AG09319 (cell line): ENCODE measurements around the gene BEST4.
"Not testable (repeated sequence)": the region's sequence is repeated elsewhere in the genome, so short reads cannot be mapped to it uniquely, and the experiment has no call there.

ENCODE experiments used
- DNase-seq: peaks from one replicate; pipeline ENCODE4 v3.0.0-alpha.2; 2010; ENCODE audit warnings: low read depth; ENCODE audit errors: extremely low read depth
- TF ChIP-seq, protein P1 (sequence below): IDR thresholded peaks from 2 replicates; pipeline ENCODE4 v1.5.1; 2011; ENCODE audit warnings: low read depth, mild to moderate bottlenecking, inconsistent platforms, low read length, moderate library complexity

Gene BEST4

DNA sequence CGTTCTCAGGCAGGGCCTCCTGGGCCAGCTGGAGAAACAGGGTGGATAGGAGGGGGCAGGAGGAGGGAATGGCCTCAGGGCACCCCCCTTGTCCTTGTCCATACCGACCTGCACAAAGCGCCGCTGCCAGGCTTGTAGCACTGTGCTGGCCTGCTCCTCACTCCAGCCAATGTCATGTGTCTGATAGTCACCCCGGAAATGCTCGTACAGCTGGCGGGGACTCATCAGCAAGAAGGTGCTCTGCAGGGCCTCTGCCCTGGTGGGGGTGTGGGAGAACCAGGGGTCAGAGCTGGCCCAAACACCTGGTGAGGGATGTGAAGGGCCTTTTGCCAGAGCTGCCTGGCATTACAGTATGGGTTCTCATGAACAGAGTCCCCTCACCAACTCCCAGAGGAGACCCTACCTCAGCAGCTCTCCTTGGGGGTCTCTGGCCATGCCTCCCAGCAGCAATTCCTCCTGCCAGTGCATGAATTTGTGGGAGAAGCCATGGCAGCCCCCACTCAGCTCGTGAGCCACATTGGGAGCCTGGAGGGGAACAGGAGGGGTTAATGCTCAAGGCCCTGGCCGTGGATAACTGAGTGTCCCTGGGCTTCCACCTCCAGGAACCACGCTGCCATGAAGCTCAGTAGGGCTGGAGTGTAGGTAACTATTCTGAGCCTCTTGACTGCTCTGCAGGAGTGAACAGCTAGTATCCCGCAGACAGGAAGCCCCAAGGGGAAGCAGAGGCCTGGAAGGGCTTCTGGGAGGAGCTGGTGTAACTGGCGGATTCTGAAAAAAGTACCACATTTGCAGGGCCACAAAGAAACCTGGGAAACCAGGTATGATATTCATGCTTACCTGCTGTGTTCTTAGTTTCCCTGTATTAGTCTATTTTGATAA, 41.8 kb upstream of the BEST4 start:
- DNase-seq: no peak

DNA sequence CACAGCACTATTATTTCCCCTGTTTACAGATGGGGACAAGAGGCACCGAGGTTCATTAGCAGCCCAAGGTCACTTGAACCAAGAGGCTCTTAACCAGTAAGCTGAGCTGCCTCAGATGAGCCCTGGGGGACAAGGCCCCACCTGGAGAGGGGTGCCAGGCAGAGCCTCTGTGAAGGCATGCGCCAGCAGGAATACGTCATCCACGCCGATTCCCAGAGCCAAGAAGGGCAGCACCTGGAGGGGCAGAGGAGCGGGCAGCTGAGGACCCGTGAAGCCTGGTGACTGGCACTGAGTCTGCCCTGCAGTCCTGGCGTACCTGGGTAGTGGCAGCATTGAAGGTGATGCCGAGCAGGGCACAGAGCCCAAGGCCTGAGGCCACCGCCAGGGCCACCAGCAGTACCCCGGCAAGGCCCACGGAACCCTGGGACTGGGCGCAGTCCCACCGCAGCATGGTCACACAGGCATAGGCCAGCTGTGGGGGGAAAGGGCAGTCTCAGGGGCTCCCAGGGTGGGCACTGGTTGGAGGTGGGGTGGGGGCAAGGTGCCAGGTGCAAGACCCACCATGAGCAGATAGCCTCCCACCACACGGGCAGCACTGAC, 41.0 kb upstream of the BEST4 start:
- DNase-seq: no peak
- TF ChIP-seq, protein P1, sequence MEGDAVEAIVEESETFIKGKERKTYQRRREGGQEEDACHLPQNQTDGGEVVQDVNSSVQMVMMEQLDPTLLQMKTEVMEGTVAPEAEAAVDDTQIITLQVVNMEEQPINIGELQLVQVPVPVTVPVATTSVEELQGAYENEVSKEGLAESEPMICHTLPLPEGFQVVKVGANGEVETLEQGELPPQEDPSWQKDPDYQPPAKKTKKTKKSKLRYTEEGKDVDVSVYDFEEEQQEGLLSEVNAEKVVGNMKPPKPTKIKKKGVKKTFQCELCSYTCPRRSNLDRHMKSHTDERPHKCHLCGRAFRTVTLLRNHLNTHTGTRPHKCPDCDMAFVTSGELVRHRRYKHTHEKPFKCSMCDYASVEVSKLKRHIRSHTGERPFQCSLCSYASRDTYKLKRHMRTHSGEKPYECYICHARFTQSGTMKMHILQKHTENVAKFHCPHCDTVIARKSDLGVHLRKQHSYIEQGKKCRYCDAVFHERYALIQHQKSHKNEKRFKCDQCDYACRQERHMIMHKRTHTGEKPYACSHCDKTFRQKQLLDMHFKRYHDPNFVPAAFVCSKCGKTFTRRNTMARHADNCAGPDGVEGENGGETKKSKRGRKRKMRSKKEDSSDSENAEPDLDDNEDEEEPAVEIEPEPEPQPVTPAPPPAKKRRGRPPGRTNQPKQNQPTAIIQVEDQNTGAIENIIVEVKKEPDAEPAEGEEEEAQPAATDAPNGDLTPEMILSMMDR: no peak

More for the DNA sequence above, 41.8 kb upstream of the BEST4 start:
- TF ChIP-seq, protein P1: no peak

DNA sequence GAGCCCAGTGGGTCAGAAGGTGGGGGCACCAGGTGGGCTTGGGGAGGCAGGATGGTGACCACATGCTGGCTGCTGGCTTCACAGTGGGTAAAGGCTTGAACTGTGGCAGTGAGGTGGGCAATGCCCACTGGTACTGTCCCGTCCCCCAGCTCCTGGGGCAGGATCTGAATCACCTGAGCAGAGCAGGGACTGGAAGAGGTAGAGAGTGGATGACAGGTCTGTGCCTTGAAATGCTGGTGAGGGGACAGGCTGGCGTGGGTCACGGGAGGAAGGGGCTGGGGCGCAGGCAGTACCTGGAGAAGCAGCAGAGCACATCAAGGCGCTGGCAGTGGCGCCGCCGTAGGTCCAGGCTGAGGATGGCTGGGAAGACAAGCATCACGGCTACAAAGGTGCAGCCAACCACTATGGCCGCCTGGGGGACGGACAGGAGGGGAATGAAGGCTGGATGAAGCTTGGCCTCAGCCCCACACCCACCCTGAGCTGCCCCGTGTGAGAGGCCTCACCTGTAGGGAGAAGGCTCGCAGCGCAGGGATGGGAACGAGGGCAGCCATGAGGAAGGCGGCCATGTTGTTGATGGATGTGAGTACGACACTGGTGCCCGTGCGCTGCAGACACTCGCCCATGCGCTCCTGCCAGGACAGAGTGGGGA, 40.2 kb upstream of the BEST4 start:
- TF ChIP-seq, protein P1: no peak
- no peak for DNase-seq

DNA sequence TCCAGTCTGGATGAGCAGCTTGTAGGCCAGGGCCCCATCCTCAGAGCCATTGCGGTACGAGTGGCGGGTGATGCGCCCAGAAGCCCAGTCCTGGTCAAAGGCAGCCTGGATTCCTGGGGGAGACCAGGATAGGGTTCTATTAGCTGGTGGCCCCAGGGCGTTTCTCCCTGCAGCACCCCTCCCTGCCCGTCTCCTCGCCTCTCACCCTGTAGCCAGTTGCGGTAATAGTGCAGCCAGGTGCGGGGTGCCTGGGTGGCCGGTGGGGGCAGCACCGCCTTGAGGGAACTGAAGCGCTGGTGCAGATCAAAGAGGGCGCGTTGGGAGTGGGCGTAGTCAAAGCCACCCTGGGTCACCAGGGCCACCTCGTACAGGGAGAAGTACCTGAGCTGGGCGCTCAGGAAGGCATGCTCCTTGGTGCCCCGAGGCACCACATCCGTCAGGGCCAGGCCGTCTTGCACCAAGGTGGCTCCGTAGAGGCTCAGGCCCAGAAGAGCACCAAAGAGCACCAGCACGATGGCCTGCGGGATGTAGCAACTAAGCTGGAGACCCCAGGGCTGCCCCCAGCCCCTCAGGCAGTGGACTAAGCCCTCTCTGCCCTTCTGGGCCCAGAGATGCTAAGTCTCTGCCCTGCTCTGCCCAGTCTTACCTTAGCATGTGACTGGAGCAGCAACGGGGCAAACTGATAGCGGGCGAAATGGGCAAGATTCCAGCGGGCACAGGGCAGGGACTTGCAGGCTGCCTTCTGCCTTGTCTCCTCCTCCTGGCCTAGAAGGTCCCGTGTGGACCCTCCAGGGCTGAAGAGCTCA, 39.4 kb upstream of the BEST4 start:
- no peak for DNase-seq
- TF ChIP-seq, protein P1: no peak

DNA sequence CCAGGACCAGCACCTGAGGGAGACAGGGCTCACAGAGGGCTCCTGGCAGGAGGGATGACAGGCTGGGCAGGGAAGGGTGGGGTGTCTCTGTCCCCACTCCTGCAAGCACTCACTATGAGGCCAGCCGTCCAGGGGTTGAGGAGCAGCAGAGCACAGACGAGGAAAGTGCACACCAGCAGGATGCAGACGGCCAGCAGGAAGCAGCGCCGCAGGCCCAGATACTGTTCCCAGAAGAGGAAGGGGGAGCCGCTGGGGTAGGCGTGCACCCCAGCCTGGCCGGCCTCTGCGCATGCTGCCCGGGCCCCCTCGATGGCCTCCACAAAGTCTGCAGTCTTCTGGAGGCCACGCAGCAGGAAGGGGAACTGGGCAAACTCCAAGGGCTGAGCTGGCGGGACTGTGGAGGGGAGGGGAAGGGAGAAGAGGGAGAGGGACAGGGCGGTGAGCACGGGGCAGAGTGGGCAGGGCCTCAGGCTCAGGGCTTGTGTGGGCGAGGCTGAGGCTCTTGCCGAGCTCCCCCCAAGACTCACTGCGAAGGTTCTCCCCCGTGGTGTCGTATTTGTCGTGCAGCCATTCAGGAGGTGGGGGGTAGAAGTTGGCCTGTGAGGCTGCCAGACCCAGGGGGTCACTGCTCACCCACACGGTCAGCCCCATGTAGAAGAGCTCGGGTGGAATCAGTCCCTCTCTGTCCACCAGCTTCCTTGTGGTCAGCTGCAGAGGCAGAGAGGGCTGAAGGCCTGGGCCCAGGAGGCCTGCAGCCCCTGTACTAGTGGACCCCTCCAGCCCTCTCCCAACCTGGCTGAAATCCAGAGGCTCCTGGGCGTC, 38.6 kb upstream of the BEST4 start:
- DNase-seq: no peak
- TF ChIP-seq, protein P1: no peak

DNA sequence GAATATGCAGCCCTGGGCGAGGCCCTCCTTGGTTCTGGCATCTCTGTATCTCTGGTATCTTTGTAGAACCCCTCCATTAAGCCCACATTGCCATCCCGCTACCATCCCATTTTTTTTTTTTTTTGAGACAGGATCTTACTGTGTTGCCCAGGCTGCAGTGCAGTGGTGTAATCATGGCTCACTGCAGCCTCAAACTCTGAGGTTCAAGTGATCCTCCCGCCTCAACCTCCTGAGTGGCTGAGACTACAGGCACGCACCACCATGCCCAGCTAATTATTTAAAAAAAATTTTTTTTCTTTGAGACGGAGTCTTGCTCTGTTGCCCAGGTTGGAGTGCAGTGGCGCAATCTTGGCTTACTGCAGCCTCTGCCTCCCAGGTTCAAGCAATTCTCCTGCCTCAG, 36.4 kb upstream of the BEST4 start:
- DNase-seq: not testable (repeated sequence)
